Common myeloid progenitor, CD34-positive (primary cell): ENCODE data around the gene KMT2B.
"Not testable (repeated sequence)": the region's sequence is repeated elsewhere in the genome, so short reads cannot be mapped to it uniquely, and the experiment has no call there.

Experiments used
- CTCF ChIA-PET: fragments of 350-600 bp; sonication (Branson Sonifier 250); formaldehyde crosslinking; loops from one replicate; lab custom pipeline; 2021; ENCODE audit warnings: antibody characterized with exemption; lab: Charles Lee
- POLR2A ChIA-PET: fragments of 350-600 bp; sonication (Branson Sonifier 250); formaldehyde crosslinking; loops from one replicate; lab custom pipeline; 2021; ENCODE audit warnings: antibody characterized with exemption; lab: Charles Lee
- DNase-seq, 3 donors: peaks; one replicate each; pipeline versions ENCODE4 v3.0.0 to v3.0.0-alpha.2; 2013
- H3K27ac ChIP-seq, 2 experiments: 1 replicate in 1 of 2; 2 replicates in 1 of 2; pipeline ENCODE4 v1.7.0; 2013; ENCODE audit warnings: inconsistent platforms in 2 of 2, low read length in 2 of 2, mild to moderate bottlenecking in 2 of 2, low read depth in 1 of 2, moderate library complexity in 1 of 2; ENCODE audit not compliant: severe bottlenecking in 2 of 2, insufficient read depth in 1 of 2, poor library complexity in 1 of 2
- H3K27me3 ChIP-seq, 5 experiments: replicated peaks in 2 of 5; 1 replicate in 3 of 5; 2 replicates in 2 of 5; pipeline versions ENCODE4 v1.6.1 to v1.7.0; 2013; ENCODE audit warnings: low read length in 4 of 5, mild to moderate bottlenecking in 2 of 5, moderate library complexity in 2 of 5, inconsistent platforms in 1 of 5; ENCODE audit not compliant: insufficient read depth in 5 of 5, control insufficient read depth in 4 of 5
- H3K36me3 ChIP-seq, 4 experiments: 1 replicate in 2 of 4; 2 replicates in 2 of 4; pipeline versions ENCODE4 v1.6.1 to v1.7.0; 2013; ENCODE audit warnings: low read length in 3 of 4, control low read depth in 1 of 4, mild to moderate bottlenecking in 1 of 4; ENCODE audit not compliant: control insufficient read depth in 4 of 4, insufficient read depth in 4 of 4
- H3K4me1 ChIP-seq, 4 experiments: 1 replicate in 3 of 4; 2 replicates in 1 of 4; pipeline versions ENCODE4 v1.6.1 to v1.7.1; 2013; ENCODE audit warnings: low read length in 3 of 4, mild to moderate bottlenecking in 3 of 4, control low read depth in 1 of 4, inconsistent platforms in 1 of 4, moderate library complexity in 1 of 4; ENCODE audit not compliant: control insufficient read depth in 4 of 4, insufficient read depth in 4 of 4; ENCODE audit errors: control extremely low read depth in 1 of 4
- H3K4me3 ChIP-seq, 7 experiments: 1 replicate in 4 of 7; 2 replicates in 3 of 7; pipeline versions ENCODE4 v1.5.1 to v1.7.0; 2013; ENCODE audit warnings: mild to moderate bottlenecking in 7 of 7, low read length in 6 of 7, moderate library complexity in 6 of 7, inconsistent platforms in 2 of 7, low read depth in 2 of 7, control low read depth in 1 of 7; ENCODE audit not compliant: insufficient read depth in 4 of 7, control insufficient read depth in 1 of 7; ENCODE audit errors: extremely low read depth in 1 of 7
- H3K9me3 ChIP-seq, 5 experiments: 1 replicate in 4 of 5; 2 replicates in 1 of 5; pipeline versions ENCODE4 v1.6.1 to v1.7.1; 2013; ENCODE audit warnings: low read length in 4 of 5, mild to moderate bottlenecking in 2 of 5, inconsistent platforms in 1 of 5, low read depth in 1 of 5, moderate library complexity in 1 of 5; ENCODE audit not compliant: control insufficient read depth in 4 of 5, insufficient read depth in 2 of 5; ENCODE audit errors: control extremely low read depth in 1 of 5
- WGBS: methylation state at CpG from one replicate; pipeline ENCODE4 v1.1.5; 2013; ENCODE audit not compliant: insufficient coverage; 5-methylcytosine and 5-hydroxymethylcytosine counted together

The KMT2B gene

GRCh38 chr19:35764432-35765315 lies 46.9 kb downstream of the KMT2B start:
- peaks cover 0 to 1% (median 0%) of the 10 kb centered on the region in 5 experiments for H3K9me3 ChIP-seq
- ChIA-PET POLR2A (no interaction called here), CTCF (no interaction called here)
- DNase-seq: no peak
- no peaks in the 10 kb centered on the region for H3K27me3 ChIP-seq
- H3K4me1 ChIP-seq: peaks cover 0 to 5% (median under 1%) of the 10 kb centered on the region in 4 experiments
- H3K36me3 ChIP-seq: peaks cover 0 to 43% (median 27%) of the 10 kb centered on the region in 4 experiments
- 99% methylated on average over 13 of the region's 17 CpGs for WGBS
- H3K27ac ChIP-seq: no peak overlapping the region
- H3K4me3 ChIP-seq: no peak overlapping the region

- CTCF ChIA-PET: interaction anchor here (1.5 kb wide), 1 partner anchor 54 kb away, joined by 3 read pairs; no protein-coding TSS in a partner anchor
- Histone ChIP-seq H3K36me3 (peaks cover 0 to 36% (median 24%) of the 10 kb centered on the region in 4 experiments), H3K27me3 (no peaks in the 10 kb centered on the region), H3K4me1 (peaks cover 0 to 5% (median under 1%) of the 10 kb centered on the region in 4 experiments), H3K4me3 (no peak overlapping the region), H3K9me3 (no peaks in the 10 kb centered on the region), H3K27ac (no peak overlapping the region)
- WGBS: 100% methylated on average over 7 of the region's 11 CpGs
- no peak for DNase-seq
- POLR2A ChIA-PET: no interaction called here
Observed at GRCh38 chr19:35766571-35767104, 48.8 kb downstream of the KMT2B start.

GRCh38 chr19:35767288-35768081 lies 49.7 kb downstream of the KMT2B start:
- Histone ChIP-seq H3K9me3 (no peaks in the 10 kb centered on the region), H3K4me1 (peaks cover 0 to 5% (median under 1%) of the 10 kb centered on the region in 4 experiments), H3K27ac (no peak overlapping the region), H3K27me3 (no peaks in the 10 kb centered on the region), H3K36me3 (peaks cover 0 to 29% (median 18%) of the 10 kb centered on the region in 4 experiments), H3K4me3 (no peak overlapping the region)
- ChIA-PET POLR2A (no interaction called here), CTCF (interaction anchor here (1.5 kb wide), 1 partner anchor 53 kb away, joined by 3 read pairs; no protein-coding TSS in a partner anchor)
- DNase-seq: no peak
- WGBS: 90% methylated on average over 32 of the region's 34 CpGs

- Histone ChIP-seq H3K4me1 (peaks cover 0 to 5% (median under 1%) of the 10 kb centered on the region in 4 experiments), H3K36me3 (peaks cover 0 to 29% (median 18%) of the 10 kb centered on the region in 4 experiments), H3K9me3 (no peaks in the 10 kb centered on the region), H3K27me3 (no peaks in the 10 kb centered on the region), H3K4me3 (no peak overlapping the region), H3K27ac (no peak overlapping the region)
- CTCF ChIA-PET: no interaction called here
- POLR2A ChIA-PET: no interaction called here
- no peak for DNase-seq
- WGBS: 95% methylated on average over 13 of the region's 15 CpGs
Observed at GRCh38 chr19:35768082-35768421, 50.2 kb downstream of the KMT2B start.

GRCh38 chr19:35772362-35772761 lies 54.6 kb downstream of the KMT2B start:
- H3K4me3 ChIP-seq, H3K27ac ChIP-seq, POLR2A ChIA-PET, H3K36me3 ChIP-seq, H3K9me3 ChIP-seq, H3K27me3 ChIP-seq, DNase-seq: not testable (repeated sequence)
- H3K4me1 ChIP-seq: peaks cover 0 to 19% (median 13%) of the 10 kb centered on the region in 4 experiments
- CTCF ChIA-PET: interaction anchor here (1.4 kb wide), 1 partner anchor 47 kb away, joined by 5 read pairs; no protein-coding TSS in a partner anchor
- 96% methylated on average over 4 of the region's 5 CpGs for WGBS

DNA sequence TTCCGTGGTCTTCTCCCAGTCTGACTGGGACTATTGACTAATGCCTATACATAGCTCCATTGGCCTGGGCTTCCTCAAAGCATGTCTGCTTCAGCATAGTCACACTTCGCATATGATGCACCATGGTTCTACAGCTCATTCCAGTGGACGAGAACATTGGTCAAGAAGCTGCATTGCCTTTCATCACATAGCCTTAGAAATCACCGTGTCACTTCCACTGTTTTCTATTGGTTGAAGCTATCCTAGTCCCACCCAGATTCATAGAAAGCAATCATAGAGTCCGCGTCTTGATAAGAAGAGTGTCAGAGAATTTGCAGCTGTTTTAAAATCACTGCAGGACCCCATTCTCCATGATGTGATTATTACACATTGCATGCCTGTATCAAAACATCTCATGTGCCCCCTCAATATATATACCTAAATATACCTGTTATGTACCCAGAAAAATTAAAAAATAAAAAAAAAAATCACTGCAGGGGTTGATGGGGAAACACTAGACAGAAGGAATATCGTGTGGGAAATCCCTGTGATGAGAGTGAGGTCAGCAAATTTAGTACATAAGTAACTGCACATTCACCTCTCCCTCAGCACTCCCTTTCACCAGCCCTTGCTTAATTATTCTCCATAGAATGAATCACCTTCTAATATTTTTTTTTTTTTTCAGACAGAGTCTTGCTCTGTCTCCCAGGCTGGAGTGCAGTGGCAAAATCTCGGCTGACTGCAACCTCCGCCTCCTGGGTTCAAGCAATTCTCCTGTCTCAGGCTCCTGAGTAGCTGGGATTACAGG lies 55.4 kb downstream of the KMT2B start:
- POLR2A ChIA-PET: no interaction called here
- no peaks in the 10 kb centered on the region for H3K27me3 ChIP-seq
- H3K4me3 ChIP-seq: no peak overlapping the region
- no peaks in the 10 kb centered on the region for H3K9me3 ChIP-seq
- CTCF ChIA-PET: interaction anchor here (1.4 kb wide), 1 partner anchor 47 kb away, joined by 5 read pairs; no protein-coding TSS in a partner anchor
- peaks cover 1 to 11% (median 5%) of the 10 kb centered on the region in 4 experiments for H3K36me3 ChIP-seq
- whole genome bisulfite sequencing: 92% methylated on average over 8 of the region's 9 CpGs
- H3K27ac ChIP-seq: no peak overlapping the region
- peaks cover 0 to 18% (median 12%) of the 10 kb centered on the region in 4 experiments for H3K4me1 ChIP-seq
- no peak for DNase-seq
